Measurements from ENCODE around the gene ERBB2.

GRCh38 chr17:39730095-39730921, 30.4 kb downstream of the ERBB2 start, which contains the start of gene MIEN1:
- peak; percentile 93 to 96 (median 96) for TF ChIP-seq CTCF (IDR thresholded peaks at IDR 0.05)
- TF ChIP-seq POLR2AphosphoS5 (IDR thresholded peaks at IDR 0.05): peak; percentile 90 to 96

Data from upper lobe of left lung (tissue), 4 donors.